NCI-H446 (cell line): Measurements from ENCODE around the gene CTXND1.
A peak's percentile ranks its signal among the peaks of the same experiment; 100 is the strongest.

Source experiments
- DNase-seq, 2 experiments: peaks; one replicate each; lab custom pipeline; 2025; lab: John Stamatoyannopoulos, UW

Gene CTXND1

GRCh38 chr15:80182611-80183261 lies 69.3 kb downstream of the CTXND1 start:
- DNase-seq: peak; percentile 8 to 72

- DNase-seq: no peak
Measured at GRCh38 chr15:80180986-80181385, 71.0 kb downstream of the CTXND1 start.

GRCh38 chr15:80180468-80180867 lies 71.5 kb downstream of the CTXND1 start:
- DNase-seq: no peak

GRCh38 chr15:80179935-80180334 lies 72.1 kb downstream of the CTXND1 start:
- DNase-seq: no peak

- peak in 1 of 2 experiments; percentile 22 for DNase-seq
Measured at GRCh38 chr15:80179025-80179759, 72.8 kb downstream of the CTXND1 start.

- DNase-seq: no peak
Measured at GRCh38 chr15:80177156-80177555, 74.9 kb downstream of the CTXND1 start.

- no peak for DNase-seq
Measured at GRCh38 chr15:80176443-80176842, 75.6 kb downstream of the CTXND1 start.

GRCh38 chr15:80175436-80175835 lies 76.6 kb downstream of the CTXND1 start:
- DNase-seq: no peak

- DNase-seq: peak in 1 of 2 experiments; percentile 10
Measured at GRCh38 chr15:80174017-80174746, 77.8 kb downstream of the CTXND1 start.

- DNase-seq: peak in 1 of 2 experiments; percentile 54
Measured at GRCh38 chr15:80173022-80173759, 78.8 kb downstream of the CTXND1 start.

GRCh38 chr15:80172401-80172800 lies 79.6 kb downstream of the CTXND1 start:
- no peak for DNase-seq

GRCh38 chr15:80171787-80172186 lies 80.2 kb downstream of the CTXND1 start:
- no peak for DNase-seq

- no peak for DNase-seq
Measured at GRCh38 chr15:80170596-80170995, 81.4 kb downstream of the CTXND1 start.

- no peak for DNase-seq
Measured at GRCh38 chr15:80169768-80170357, 82.2 kb downstream of the CTXND1 start.

- no peak for DNase-seq
Measured at GRCh38 chr15:80168421-80168820, 83.6 kb downstream of the CTXND1 start.

GRCh38 chr15:80167936-80168335 lies 84.1 kb downstream of the CTXND1 start:
- no peak for DNase-seq

- DNase-seq: no peak
Measured at GRCh38 chr15:80163897-80164296, 88.1 kb downstream of the CTXND1 start.

GRCh38 chr15:80163217-80163616 lies 88.8 kb downstream of the CTXND1 start:
- DNase-seq: no peak

- no peak for DNase-seq
Measured at GRCh38 chr15:80162059-80162554, 89.9 kb downstream of the CTXND1 start.

GRCh38 chr15:80161468-80162016 lies 90.5 kb downstream of the CTXND1 start:
- DNase-seq: no peak

GRCh38 chr15:80160570-80161156 lies 91.3 kb downstream of the CTXND1 start:
- DNase-seq: no peak
